AG09319 (cell line): ENCODE data around the gene AGFG2.

Source experiments
- DNase-seq: peaks from one replicate; pipeline ENCODE4 v3.0.0-alpha.2; 2010; ENCODE audit warnings: low read depth; ENCODE audit errors: extremely low read depth
- CTCF ChIP-seq: IDR thresholded peaks from 2 replicates; pipeline ENCODE4 v1.5.1; 2011; ENCODE audit warnings: low read depth, mild to moderate bottlenecking, inconsistent platforms, low read length, moderate library complexity

Gene AGFG2

GRCh38 chr7:100584683-100585510 lies 45.9 kb downstream of the AGFG2 start:
- DNase-seq = no peak
- TF ChIP-seq CTCF = no peak

GRCh38 chr7:100585511-100586265 lies 46.7 kb downstream of the AGFG2 start, which contains the start of gene LRCH4:
LRCH4 (minus strand) TSS chr7:100586129; CDS start chr7:100586100, 29 bp downstream.
- DNase-seq = no peak
- no peak for TF ChIP-seq CTCF

- no peak; the same call in 1 of the 2 replicates for TF ChIP-seq CTCF
- DNase-seq = peak; percentile 100
Observed at GRCh38 chr7:100586266-100587025, 47.4 kb downstream of the AGFG2 start, which contains the start of gene FBXO24. FBXO24 (plus strand) TSS chr7:100586328; CDS start chr7:100586626, 298 bp downstream.

- DNase-seq = no peak
- TF ChIP-seq CTCF = peak; percentile 38
Observed at GRCh38 chr7:100588438-100588837, 49.4 kb downstream of the AGFG2 start.

GRCh38 chr7:100589341-100589947 lies 50.4 kb downstream of the AGFG2 start:
- no peak for TF ChIP-seq CTCF

GRCh38 chr7:100590077-100590737 lies 51.2 kb downstream of the AGFG2 start:
- DNase-seq = no peak
- no peak for TF ChIP-seq CTCF

More at GRCh38 chr7:100589341-100589947, 50.4 kb downstream of the AGFG2 start:
- no peak for DNase-seq
